HG03558 (cell line): ENCODE results near the gene C12orf76.

Experiments
- ATAC-seq: cut with Tn5 transposase; IDR thresholded peaks from one replicate; pipeline ENCODE4 v1.9.1; 2021; ENCODE audit warnings: moderate number of reproducible peaks; ENCODE audit not compliant: unreplicated experiment; ENCODE audit errors: extremely low read depth

Gene C12orf76

DNA sequence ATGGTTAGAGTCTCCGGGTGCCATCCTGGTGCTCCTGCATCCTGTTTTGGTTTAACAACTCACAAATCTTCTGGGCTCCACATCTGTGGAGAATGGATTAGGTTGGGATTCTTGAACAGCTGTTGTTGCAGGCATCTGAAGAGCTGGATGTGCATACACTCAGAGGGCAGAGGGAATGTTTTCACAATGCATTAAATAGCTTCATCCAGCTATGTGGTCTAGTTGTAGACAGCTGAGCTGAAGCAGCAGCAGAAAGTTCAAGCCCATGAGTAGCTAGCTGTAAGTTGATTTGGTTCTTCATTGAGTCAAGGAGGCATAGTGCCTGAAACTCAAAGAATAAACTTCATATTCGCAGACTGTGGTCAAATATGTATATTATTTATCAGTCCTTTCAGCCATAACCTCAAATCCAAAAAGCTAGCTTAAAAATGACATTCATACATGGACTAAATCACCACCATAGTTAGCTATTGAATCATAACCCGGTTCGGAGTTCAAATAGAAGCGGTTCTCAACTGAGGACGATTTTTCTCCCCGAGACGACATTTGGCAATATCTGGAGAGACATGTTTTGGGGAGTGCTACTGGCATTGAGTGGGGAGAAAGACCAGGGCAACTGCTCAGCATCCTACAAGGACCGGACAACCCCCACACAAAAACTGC is 50.0 kb downstream of the C12orf76 start:
- no peak for ATAC-seq

DNA sequence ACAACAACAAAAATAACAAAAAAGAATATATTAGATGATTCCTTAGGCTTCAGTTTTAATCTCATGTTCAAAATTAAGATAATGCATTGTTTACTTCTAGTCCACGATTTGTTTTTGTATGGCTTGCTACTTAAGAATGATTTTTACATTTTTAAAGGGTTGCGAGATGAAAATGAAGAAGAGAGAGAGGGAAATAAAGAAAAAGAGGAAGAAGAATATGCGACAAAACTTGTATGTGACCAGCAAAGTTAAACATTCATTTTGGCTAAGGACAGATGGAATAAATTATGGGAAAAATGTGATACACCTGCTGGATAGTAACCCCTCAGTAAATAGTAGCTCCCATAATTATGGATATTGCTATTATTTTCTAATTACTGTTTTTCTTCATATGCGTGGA is 50.9 kb downstream of the C12orf76 start:
- no peak for ATAC-seq

DNA sequence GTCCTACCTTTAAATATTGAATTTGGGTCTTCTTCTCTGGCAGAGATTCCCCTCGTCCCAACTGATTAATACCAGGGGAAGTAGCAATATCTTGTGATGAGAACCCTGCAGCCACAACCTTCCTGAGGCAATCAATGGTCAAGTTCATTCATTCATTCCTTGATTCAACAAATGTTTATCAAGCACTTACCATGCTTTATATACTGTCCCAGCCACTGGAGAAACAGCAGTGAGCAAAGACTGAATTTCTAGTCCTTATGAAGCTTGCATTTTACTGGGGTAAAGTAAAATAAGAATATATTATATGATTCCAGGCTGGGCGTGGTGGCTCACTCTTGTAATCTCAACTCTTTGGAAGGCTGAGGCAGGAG is 51.9 kb downstream of the C12orf76 start:
- ATAC-seq, result no peak

DNA sequence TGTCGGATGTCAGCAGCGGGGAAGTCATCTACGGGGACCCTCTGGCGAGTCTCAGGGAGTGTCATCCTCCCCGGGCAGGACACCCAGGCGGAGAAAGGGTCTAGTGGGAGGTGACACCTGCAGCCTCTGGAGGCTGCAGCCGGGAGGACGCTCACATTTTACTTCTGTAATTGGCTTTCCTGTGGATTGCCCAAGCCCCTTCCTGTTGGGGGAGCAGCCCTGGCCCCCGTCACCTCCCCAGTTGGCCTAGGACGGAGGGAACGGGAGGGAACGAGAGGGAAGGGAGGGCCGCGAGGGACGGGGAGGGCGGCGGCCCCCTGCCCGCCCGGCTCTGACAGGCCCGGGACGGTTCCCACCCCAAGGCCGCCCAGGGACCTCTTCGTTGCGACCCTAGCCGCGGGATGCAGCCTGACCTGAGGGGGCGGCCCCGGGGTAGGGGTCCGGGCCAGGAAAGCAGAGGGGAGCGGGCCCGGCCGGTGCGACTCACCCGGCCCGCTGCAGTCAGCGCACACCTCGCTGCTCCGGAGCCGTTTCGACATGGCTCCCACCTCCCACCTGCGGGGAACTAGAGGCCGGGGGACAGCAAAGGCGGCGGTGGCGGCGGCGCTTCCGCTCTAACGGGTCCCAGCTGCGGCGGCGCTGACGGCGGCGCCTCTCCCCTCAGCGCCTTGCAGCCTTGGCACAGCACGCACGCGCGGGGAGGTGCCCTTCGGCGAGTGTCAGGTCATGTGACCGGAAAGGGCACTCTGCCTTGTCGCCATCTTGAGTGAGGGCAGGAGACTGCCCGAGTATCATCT is 52.4 kb downstream of the C12orf76 start, which contains the start of gene GIT2:
Gene GIT2 (minus strand): TSS at position 683 of the 797 bp plus-strand sequence. CDS start 144 bp downstream, at position 539.
- peak; percentile 35 for ATAC-seq

DNA sequence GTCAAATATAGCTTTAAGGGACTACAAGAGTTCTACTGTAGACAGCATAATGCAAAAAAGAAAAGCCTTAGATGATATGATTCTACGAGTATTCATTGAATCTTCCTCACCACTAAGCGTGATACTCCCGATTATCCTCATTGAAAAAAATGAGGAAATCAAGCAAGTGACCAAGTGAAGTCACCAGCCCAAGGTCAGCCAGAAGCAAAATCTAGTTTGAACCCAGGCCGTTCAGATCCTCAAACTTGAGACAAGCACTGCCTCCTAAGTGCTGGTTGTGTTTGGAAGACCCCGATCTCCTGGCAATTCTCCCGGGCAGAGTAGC is 53.0 kb downstream of the C12orf76 start:
- ATAC-seq, result no peak

DNA sequence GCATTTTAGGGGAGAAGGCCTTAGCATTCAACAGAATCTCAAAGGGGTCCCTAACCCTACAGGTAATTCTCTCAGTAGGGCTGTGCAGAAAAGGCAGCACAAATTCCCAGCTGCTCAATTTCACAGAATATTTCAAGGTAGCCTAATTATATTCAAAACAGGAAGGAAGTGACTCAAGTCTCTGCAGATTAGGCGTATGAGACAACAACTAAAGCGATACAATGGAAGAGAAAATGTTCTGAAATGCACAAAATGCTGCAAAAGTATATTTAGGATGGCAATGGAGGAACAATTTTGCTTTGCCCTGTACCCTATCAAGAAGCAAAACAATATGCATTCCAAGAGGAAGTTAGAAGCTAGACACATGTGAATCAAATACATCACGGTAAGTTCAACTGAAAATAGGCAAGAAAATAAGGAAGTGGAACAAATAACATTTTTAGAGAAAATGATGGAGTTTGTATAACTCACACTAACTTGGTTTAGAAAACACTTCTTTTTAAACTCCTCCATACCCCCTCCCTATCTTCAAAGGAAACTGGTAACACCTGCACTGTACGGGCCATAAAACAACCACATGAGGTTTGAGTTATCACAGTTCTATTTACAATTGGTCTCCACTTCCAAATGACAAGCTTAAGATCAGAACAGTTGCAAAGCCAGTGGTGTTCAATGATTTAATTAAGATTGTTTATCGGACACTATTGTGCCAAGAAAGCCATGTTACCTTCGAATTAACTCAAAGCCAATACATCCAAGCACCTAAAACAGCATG is 53.7 kb downstream of the C12orf76 start:
- no peak for ATAC-seq

DNA sequence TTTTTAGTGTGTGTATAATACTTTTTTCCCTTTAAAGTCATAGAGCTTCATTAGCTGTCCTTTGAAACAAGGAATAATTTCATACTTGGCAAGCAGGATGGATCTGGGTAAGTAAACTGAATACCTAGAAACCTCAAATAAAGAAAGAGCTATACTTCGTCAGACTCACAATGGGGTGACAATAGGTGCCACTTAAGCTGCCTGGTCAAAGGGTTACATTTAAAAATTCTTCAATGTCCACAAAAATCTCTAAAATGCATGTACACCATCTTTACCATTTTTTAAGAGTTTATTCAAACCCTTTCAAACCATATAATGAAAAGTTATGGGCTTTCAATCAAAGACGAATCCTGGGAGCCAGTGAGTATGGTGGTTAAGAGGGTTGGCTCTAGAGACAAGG is 55.2 kb downstream of the C12orf76 start:
- no peak for ATAC-seq

DNA sequence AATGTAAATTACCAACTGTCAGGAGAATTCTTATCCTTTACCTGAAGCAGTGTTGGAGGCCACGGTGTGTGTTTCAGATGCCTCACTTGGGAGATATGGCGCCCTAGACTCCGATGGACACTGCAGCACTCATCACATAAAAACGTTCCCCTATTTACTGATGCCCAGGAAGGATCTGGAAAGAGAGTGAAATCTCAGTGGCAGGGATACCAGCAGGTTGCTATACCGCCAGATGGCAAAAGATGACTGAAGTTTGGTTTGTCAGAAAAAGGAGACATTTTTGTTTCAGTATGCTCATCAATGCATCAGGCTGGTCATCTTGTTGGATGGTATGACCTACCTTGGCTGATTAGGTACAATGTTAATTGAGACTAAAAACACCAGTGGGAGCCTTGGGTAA is 56.7 kb downstream of the C12orf76 start:
- ATAC-seq, result no peak
